ENCODE results near the gene THAP9.
"Not testable (repeated sequence)": the region's sequence is repeated elsewhere in the genome, so short reads cannot be mapped to it uniquely, and the experiment has no call there.

THAP9 gene

GRCh38 chr4:82900411-82901182, at the start of gene THAP9:
Gene THAP9, plus strand, starts transcription at chr4:82900735. Its CDS starts 68 bp downstream, at chr4:82900803.
- peak; percentile 100 for DNase-seq

GRCh38 chr4:82851318-82851717, 49.2 kb upstream of the THAP9 start:
- DNase-seq: no peak

- peak; percentile 21 for DNase-seq
Observed at GRCh38 chr4:82851885-82852750, 48.4 kb upstream of the THAP9 start.

GRCh38 chr4:82852751-82853285, 47.7 kb upstream of the THAP9 start:
- no peak for DNase-seq

GRCh38 chr4:82860487-82860886, 40.0 kb upstream of the THAP9 start:
- not testable (repeated sequence) for DNase-seq

- no peak for DNase-seq
Observed at GRCh38 chr4:82861529-82861928, 39.0 kb upstream of the THAP9 start.

GRCh38 chr4:82864336-82864979, 36.1 kb upstream of the THAP9 start:
- DNase-seq: no peak

- peak; percentile 90 for DNase-seq
Observed at GRCh38 chr4:82865592-82865991, 34.9 kb upstream of the THAP9 start.

GRCh38 chr4:82866033-82866432, 34.5 kb upstream of the THAP9 start:
- not testable (repeated sequence) for DNase-seq

GRCh38 chr4:82866706-82867385, 33.7 kb upstream of the THAP9 start:
- no peak for DNase-seq

GRCh38 chr4:82868572-82868971, 32.0 kb upstream of the THAP9 start:
- no peak for DNase-seq

- DNase-seq: no peak
Observed at GRCh38 chr4:82885410-82885809, 15.1 kb upstream of the THAP9 start.

GRCh38 chr4:82886147-82886942, 14.2 kb upstream of the THAP9 start:
- DNase-seq: no peak

- no peak for DNase-seq
Observed at GRCh38 chr4:82889287-82889686, 11.2 kb upstream of the THAP9 start.

GRCh38 chr4:82890528-82890900, 10.0 kb upstream of the THAP9 start:
- no peak for DNase-seq

- DNase-seq: peak; percentile 98
Observed at GRCh38 chr4:82890901-82891706, 9.4 kb upstream of the THAP9 start, which contains the start of gene SEC31A. Gene SEC31A, minus strand, starts transcription at chr4:82891153. Its CDS starts 9,217 bp downstream, at chr4:82881936.

- no peak for DNase-seq
Observed at GRCh38 chr4:82891707-82892466, 8.6 kb upstream of the THAP9 start.

GRCh38 chr4:82892467-82892802, 8.1 kb upstream of the THAP9 start:
- no peak for DNase-seq

GRCh38 chr4:82893942-82894341, 6.6 kb upstream of the THAP9 start:
- no peak for DNase-seq

- DNase-seq: no peak
Observed at GRCh38 chr4:82896755-82897154, 3.8 kb upstream of the THAP9 start.
